GM18526 (cell line): ENCODE data around the gene NR1H3.

Experiments used
- POLR2A ChIP-seq: IDR thresholded peaks from 3 replicates; pipeline ENCODE4 v1.6.1; 2011; ENCODE audit not compliant: insufficient read length; ENCODE audit errors: extremely low read depth

NR1H3 gene

GRCh38 chr11:47257517-47258316 lies at the start of gene NR1H3:
Gene NR1H3 (plus strand): TSS chr11:47257996. CDS start chr11:47259217, 1,221 bp downstream.
- no peak for TF ChIP-seq POLR2A

GRCh38 chr11:47208628-47209027 lies 49.2 kb upstream of the NR1H3 start:
- TF ChIP-seq POLR2A: no peak

- no peak for TF ChIP-seq POLR2A
Observed at GRCh38 chr11:47212938-47213337, 44.9 kb upstream of the NR1H3 start.

- peak; percentile 74 for TF ChIP-seq POLR2A
Observed at GRCh38 chr11:47213950-47214565, 43.7 kb upstream of the NR1H3 start.

GRCh38 chr11:47215366-47215910 lies 42.4 kb upstream of the NR1H3 start:
- TF ChIP-seq POLR2A: no peak

GRCh38 chr11:47216121-47216798 lies 41.5 kb upstream of the NR1H3 start:
- TF ChIP-seq POLR2A: peak; percentile 15

GRCh38 chr11:47220401-47220821 lies 37.4 kb upstream of the NR1H3 start:
- no peak for TF ChIP-seq POLR2A

GRCh38 chr11:47222696-47223095 lies 35.1 kb upstream of the NR1H3 start:
- TF ChIP-seq POLR2A: no peak

- no peak for TF ChIP-seq POLR2A
Observed at GRCh38 chr11:47225552-47226400, 32.0 kb upstream of the NR1H3 start.

- TF ChIP-seq POLR2A: no peak
Observed at GRCh38 chr11:47229161-47229560, 28.6 kb upstream of the NR1H3 start.

- no peak for TF ChIP-seq POLR2A
Observed at GRCh38 chr11:47233051-47233450, 24.7 kb upstream of the NR1H3 start.

GRCh38 chr11:47233989-47234668 lies 23.7 kb upstream of the NR1H3 start:
- TF ChIP-seq POLR2A: no peak

- no peak for TF ChIP-seq POLR2A
Observed at GRCh38 chr11:47234669-47235100, 23.1 kb upstream of the NR1H3 start.

GRCh38 chr11:47235163-47235562 lies 22.6 kb upstream of the NR1H3 start:
- TF ChIP-seq POLR2A: no peak

GRCh38 chr11:47236482-47236881 lies 21.3 kb upstream of the NR1H3 start:
- TF ChIP-seq POLR2A: no peak

- no peak for TF ChIP-seq POLR2A
Observed at GRCh38 chr11:47239852-47240251, 17.9 kb upstream of the NR1H3 start.
